GM12878 (cell line): Measurements from ENCODE around the gene CARD19. TPM values are rescaled to one million over a fixed set of nuclear protein-coding genes. Genes with fewer than 3 reads are reported as not detected.

ENCODE experiments used
- ATF7 ChIP-seq: fragments of 450-650 bp; IDR thresholded peaks from 2 replicates; pipeline ENCODE4 v1.6.1; 2016; ENCODE audit warnings: low read depth, mild to moderate bottlenecking
- CHD1 ChIP-seq: IDR thresholded peaks from 2 replicates; pipeline ENCODE4 v1.6.1; 2012; ENCODE audit warnings: low read depth, low read length, improper control_type of control experiment
- NFIC ChIP-seq: IDR thresholded peaks from 2 replicates; pipeline ENCODE4 v1.6.1; 2012; ENCODE audit warnings: low read depth, mild to moderate bottlenecking, inconsistent platforms, low read length, moderate library complexity
- YY1 ChIP-seq: IDR thresholded peaks from 2 replicates; pipeline ENCODE4 v1.6.1; 2011; ENCODE audit warnings: low read depth, mild to moderate bottlenecking, low read length
- polyA plus RNA-seq, 11 experiments: library from polyadenylated mRNA; depleted of rRNA in 4 of 11; unstranded in 6 of 11; stranded (reverse) in 5 of 11; fragments of >200 nt; fragmentation: Nextera tagmentation in 4 of 11; fragmentation: Illumina TruSeq in 1 of 11; extraction: Ambion mirVana in 4 of 11; extraction: Trizol in 1 of 11; gene quantifications; 1 replicate in 1 of 11; 2 replicates in 10 of 11; pipeline versions ENCODE4 v1.2.1 to v1.2.3, GENCODE V29; 2011 to 2016; ENCODE audit warnings: inconsistent platforms in 2 of 11, missing spikeins in 2 of 11, low read depth in 1 of 11
- total RNA-seq, 4 experiments: library from RNA; depleted of rRNA in 3 of 4; stranded (reverse); fragments of >200 nt in 3 of 4; fragmentation: Illumina TruSeq in 1 of 4; extraction: Trizol in 1 of 4; gene quantifications; 2 replicates each; pipeline versions ENCODE4 v1.2.1 to v1.2.3, GENCODE V29; 2013 to 2021
- TF ChIP-seq, protein P1 (sequence below): fragments of 450-650 bp; IDR thresholded peaks from 2 replicates; pipeline ENCODE4 v1.6.1; 2017; ENCODE audit warnings: mild to moderate bottlenecking, moderate library complexity
- TF ChIP-seq, protein P2 (sequence below): fragments of 450-650 bp; IDR thresholded peaks from 2 replicates; pipeline ENCODE4 v1.6.1; 2014; ENCODE audit warnings: mild to moderate bottlenecking

The CARD19 gene
- total and polyA plus RNA-seq, 10 of the 15 experiments (the other 5 are each of a cell fraction or from before 2014, with no cell fraction given), result 0.61 to 41.6 (median 19.9) TPM

DNA sequence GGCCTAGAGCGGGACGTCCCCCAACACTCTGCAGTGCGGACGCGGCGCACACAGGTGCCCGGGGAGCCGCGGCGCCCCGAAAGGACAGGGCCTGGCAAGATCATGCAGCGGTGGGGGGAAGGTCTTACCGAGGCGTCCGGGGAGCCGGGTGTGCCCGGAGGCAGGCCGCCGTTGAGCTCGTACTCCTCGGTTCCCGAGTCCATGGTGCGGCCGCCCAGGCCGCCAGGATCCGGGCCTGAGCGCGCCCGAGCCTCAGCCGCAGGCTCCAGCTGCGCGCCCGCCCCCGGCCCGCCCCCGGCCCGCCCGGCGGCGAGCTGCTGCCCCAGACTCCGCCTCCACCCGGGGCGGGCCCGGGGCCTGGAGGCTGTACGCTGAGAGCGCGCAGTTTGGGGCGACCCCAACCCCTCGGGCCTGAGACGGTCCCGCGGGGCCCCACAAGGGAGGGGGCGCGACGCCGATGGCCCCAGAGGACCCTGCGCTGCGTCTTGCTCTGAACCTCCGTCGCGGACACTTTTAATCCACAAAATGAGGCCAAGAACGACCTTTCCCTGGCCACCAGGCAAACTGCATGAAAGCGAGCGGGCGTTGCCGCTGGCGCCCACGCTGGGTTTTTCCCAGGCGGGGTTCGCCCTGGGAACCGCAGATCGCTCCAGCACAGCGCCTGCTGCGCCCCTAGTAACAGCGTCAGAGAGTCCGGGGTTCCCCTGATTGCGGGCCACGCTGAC lies 38.2 kb downstream of the CARD19 start, which contains the start of gene NINJ1 (continued):
- TF ChIP-seq, protein P1, sequence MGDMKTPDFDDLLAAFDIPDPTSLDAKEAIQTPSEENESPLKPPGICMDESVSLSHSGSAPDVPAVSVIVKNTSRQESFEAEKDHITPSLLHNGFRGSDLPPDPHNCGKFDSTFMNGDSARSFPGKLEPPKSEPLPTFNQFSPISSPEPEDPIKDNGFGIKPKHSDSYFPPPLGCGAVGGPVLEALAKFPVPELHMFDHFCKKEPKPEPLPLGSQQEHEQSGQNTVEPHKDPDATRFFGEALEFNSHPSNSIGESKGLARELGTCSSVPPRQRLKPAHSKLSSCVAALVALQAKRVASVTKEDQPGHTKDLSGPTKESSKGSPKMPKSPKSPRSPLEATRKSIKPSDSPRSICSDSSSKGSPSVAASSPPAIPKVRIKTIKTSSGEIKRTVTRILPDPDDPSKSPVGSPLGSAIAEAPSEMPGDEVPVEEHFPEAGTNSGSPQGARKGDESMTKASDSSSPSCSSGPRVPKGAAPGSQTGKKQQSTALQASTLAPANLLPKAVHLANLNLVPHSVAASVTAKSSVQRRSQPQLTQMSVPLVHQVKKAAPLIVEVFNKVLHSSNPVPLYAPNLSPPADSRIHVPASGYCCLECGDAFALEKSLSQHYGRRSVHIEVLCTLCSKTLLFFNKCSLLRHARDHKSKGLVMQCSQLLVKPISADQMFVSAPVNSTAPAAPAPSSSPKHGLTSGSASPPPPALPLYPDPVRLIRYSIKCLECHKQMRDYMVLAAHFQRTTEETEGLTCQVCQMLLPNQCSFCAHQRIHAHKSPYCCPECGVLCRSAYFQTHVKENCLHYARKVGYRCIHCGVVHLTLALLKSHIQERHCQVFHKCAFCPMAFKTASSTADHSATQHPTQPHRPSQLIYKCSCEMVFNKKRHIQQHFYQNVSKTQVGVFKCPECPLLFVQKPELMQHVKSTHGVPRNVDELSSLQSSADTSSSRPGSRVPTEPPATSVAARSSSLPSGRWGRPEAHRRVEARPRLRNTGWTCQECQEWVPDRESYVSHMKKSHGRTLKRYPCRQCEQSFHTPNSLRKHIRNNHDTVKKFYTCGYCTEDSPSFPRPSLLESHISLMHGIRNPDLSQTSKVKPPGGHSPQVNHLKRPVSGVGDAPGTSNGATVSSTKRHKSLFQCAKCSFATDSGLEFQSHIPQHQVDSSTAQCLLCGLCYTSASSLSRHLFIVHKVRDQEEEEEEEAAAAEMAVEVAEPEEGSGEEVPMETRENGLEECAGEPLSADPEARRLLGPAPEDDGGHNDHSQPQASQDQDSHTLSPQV, result no peak
- TF ChIP-seq NFIC (no peak; the same call in 1 of the 2 replicates), CHD1 (no peak), YY1 (peak; percentile 7; the same call in 1 of the 2 replicates), ATF7 (peak; percentile 40; the same call in 1 of the 2 replicates)
- TF ChIP-seq, protein P2, sequence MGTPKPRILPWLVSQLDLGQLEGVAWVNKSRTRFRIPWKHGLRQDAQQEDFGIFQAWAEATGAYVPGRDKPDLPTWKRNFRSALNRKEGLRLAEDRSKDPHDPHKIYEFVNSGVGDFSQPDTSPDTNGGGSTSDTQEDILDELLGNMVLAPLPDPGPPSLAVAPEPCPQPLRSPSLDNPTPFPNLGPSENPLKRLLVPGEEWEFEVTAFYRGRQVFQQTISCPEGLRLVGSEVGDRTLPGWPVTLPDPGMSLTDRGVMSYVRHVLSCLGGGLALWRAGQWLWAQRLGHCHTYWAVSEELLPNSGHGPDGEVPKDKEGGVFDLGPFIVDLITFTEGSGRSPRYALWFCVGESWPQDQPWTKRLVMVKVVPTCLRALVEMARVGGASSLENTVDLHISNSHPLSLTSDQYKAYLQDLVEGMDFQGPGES, result no peak
